HG03064 (cell line): Measurements from ENCODE around the gene RAD9A.

ENCODE experiments used
- ATAC-seq: cut with Tn5 transposase; IDR thresholded peaks from one replicate; pipeline ENCODE4 v1.9.1; 2021; ENCODE audit warnings: low read depth; ENCODE audit not compliant: unreplicated experiment

The RAD9A gene

DNA sequence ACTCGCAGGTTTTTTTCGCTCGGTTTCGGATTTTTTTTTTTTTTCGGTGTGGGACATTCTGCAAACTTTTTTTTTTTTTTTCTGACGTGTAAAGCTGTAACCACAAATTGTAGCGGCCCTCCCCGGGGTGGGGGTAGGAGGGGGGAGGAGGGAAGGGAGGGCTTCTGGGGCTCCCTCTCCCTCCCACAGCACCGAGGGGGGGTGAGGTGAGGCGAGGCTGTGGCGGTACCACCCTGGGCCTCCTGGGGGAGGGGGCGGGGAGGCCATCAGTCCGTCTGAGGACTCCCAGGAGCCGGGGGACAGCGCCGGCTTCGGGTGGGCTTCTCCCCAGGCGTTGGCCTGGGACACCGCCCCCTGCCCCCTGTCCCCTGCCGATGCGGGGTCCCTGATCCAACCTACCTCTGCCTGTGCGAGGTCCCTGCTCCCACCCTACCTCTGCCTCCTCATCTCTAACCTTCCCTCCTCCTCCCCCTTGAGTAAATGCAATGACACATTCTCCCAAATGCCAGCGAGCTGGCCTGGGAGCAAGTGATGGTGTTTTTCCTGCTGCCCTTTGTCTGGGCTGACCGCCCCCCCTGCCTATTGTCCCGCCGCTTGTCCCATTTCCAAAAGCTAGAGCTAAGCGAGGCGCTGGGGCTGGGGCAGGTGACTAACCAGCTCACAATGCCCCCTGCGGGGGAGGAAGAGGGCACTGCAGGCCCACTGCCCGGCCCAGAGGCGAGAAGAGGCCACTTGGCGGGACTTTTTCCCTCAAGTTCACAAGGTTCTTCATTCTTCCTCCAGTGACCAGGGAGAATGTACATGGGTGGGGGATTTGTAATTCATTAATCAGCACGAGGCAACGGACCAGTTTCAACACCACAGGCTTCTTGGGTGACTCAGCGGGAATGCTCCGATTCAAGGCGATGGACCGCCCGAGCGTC is 17.9 kb upstream of the RAD9A start:
- no peak for ATAC-seq

DNA sequence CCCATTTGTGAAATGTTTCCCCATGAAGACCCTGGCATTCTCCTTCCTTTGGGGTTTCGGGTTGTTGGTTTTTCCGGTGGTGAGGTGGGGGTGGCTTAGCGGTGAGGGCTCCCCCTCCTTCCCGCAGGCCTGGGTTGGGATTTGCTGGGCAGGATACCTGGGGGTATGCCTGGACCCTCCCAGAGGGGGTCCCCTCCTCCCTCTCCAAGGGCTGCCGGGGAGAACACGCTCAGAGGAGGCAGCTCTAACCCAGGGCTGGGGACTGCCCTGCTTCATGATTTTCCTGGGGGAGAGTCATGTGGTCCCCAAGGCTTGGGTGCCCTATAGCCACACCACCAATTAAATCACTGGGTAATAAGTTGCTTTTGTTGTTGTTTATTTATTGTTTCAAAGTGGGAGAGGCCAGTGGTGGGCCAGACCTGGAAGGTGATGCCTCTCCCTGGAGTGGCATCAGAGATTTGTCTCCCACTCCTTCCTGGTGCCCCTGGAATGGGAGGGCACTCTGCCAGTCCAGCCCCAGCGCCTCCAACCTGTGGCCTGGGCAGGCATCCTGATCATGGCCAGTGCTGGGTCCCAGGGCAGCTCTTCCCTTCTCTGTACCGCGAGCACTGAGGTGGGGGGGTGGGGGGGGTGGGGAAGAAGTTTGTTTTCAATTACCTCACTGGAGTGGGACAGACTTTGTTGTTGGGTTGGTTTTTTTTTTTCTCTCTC is 17.1 kb upstream of the RAD9A start:
- no peak for ATAC-seq

- no peak for ATAC-seq
Measured at GRCh38 chr11:67375320-67376055, 16.3 kb upstream of the RAD9A start.

DNA sequence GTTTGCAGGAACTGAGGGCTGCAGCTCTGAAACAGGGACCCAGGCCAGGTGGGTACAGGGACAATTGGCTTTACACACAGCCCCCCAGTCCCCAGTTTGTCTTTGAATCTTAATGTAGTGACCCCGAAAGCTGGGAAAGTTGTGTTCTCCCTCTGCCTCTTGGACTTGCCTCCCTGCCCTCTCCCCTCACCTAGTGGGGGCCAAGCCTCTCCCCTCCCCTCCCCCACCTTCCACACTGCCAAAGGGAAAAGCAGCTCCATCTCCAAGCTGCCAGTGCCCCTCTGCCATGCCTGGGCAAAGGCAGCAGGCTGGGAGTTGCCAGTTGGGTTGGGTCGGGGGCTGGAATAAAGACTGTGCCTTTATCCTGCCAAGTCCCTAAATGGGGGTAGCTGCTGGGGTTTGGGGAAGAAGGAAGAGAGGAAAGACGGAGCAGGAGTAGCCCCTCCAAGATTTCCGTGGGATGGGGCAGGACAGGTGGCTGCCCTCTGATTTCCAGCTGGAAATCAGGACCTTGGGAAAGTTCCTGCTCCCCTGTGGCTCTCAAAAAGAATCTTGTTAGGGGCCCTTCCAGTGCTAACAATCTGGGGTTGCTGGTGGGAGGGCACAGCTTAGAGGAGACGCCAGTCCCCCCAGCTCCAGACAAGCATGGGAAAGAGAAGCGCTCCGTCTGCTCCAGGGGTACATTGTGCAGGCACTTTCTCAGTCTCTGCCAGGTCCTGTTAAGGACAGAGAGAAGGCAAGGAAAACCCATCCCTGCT is 15.5 kb upstream of the RAD9A start:
- ATAC-seq, result no peak

GRCh38 chr11:67376873-67377808 is 14.6 kb upstream of the RAD9A start:
- ATAC-seq, result no peak

DNA sequence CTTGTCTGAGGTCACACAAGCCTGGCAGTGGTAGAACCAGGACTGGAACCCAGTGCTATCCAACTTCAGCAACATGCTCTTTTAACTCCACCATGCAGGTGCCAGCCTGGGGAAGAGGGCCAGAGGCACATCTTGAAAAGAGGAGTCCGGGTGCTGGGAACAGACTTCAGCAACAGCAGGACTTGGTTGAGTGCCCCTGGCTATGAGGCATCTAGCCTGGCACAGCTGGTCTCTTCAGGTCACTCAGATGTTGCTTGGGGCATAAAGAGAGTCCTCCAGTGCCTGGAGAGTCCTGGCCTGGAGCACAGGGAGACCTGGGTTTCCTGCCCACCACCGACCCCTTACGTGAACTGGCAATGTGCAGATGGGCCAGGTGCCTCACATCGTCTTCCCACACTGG is 13.2 kb upstream of the RAD9A start:
- ATAC-seq, result no peak

- ATAC-seq, result no peak
Measured at GRCh38 chr11:67379061-67380058, 12.4 kb upstream of the RAD9A start.

DNA sequence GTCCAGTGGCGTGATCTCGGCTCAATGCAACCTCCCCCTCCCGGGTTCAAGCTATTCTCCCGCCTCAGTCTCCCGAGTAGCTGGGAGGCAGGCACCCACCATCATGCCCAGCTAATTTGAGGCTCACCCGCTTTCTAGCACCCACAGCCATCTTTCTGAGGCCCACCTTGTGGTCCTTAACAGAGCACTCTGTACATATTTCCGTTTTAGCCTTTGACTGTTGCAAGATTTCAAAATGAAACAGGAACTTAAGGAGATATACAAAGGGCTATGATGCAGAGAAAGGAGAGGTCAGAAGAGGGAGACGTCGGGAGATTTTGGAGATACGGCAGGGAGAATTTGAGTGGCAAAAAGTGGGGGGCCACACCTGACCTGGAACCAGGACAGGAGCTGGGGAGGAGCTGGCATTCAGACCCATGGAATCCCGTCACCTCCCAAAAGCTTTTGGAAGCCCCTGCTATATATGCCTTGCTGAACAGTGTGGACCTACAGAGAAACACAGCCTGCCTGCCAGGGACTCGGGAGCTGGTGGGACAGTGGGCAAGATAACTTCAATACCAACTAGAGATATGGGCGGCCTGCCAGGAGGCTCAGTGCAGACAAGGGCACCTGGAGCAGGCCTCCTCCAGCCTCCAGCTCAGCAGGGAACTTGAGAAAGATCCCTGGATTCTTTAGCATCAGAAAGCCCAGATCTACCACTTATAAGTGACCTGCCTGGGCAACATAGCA is 10.4 kb upstream of the RAD9A start:
- ATAC-seq, result no peak

DNA sequence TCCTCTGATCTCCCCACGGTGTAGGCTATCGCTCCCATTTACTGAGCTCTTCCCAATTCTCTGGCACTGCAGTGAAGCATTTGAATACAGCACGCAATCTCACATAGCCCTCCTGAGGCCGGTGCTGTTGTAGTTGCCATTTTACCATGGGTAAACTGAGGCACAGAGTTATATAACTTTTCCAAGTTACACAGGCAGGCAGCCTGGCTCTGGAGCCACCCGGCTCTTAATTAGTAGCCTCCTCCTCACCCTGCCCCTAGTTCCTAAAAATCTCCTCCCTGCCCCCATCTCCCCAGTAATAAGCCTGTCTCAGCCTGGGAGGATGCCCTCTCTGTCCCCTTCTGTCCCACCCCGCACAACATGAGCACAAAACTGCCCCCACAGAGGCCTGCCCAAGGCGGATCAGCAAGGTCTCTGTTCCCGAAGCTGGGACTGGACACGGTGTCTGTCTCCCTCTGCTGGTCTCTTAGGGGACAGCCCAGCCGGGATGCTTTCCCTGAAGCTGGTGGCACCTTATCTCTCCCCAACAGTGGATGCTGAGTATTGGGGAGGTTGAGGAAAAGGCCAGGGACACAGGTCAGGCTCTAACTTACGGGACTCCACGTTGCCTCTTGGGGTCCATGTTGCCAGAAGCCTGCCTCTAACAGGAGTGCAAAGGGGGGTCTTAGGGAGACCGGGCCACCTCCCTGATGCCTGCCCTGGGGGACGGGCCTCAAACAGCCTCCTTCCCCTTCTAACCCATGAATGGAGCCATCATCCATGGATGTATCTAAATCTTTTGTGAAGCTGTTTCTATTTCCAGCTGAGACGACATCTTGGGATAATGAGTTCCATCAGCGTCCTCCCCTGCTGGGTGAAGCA is 9.3 kb upstream of the RAD9A start:
- no peak for ATAC-seq

GRCh38 chr11:67384851-67385366 is 6.9 kb upstream of the RAD9A start:
- ATAC-seq, result no peak

DNA sequence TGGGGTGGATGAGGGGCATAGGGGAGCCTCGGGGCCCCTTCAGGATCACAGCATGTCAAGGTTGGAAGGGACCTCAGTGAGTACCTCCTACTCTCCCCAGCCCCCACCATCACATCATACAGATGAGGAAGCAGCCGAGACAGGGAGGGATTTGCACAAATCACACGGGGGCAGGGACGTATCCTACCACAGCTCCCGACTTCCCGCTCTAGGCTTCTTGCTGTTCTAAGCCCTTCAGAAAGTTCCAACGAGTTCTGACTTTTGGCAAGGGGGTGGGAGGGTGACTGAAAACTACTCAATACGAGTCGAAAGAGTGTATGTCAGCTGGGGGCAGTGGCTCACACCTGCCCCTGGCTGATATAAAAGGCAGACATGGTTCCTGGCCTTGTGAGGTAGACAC is 4.7 kb upstream of the RAD9A start:
- no peak for ATAC-seq

DNA sequence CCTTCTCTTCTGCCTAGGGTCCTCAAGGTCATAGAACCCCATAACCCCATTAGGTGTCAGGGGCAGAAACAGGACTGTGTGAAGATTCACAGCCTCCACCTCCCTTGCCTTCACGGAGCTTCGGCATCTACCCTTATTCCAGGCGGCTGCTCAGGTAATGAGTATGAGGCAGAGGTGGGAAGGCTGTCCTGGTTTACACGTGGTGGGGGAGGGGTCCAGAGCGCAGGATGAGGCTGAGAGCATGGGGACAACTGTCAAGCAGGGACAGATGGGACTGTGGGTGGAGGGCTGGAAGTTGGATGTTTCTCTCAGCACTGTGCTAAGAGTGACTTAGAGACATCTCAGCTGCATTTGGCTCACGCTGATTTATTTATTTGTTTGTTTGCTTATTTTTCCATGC is 4.3 kb upstream of the RAD9A start:
- no peak for ATAC-seq

- no peak for ATAC-seq
Measured at GRCh38 chr11:67389477-67389876, 2.3 kb upstream of the RAD9A start.

DNA sequence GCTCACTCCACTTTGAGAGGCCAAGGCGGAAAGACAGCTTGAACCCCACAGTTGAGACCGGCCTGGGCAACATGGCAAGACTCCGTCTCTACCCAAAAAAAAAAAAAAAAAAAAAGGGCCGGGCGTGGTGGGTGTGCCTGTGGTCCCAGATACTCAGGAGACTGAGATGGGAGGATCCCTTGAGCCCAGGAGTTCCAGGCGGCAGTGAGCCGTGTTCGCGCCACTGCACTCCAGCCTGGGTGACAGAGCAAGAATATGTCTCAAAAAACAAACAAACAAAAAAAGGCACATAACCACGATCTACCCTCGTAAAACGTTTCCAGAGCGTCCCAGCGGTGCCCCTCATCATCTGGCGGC is 861 bp upstream of the RAD9A start:
- ATAC-seq, result no peak

- ATAC-seq, result no peak
Measured at GRCh38 chr11:67392183-67392715, 463 bp downstream of the RAD9A start.

DNA sequence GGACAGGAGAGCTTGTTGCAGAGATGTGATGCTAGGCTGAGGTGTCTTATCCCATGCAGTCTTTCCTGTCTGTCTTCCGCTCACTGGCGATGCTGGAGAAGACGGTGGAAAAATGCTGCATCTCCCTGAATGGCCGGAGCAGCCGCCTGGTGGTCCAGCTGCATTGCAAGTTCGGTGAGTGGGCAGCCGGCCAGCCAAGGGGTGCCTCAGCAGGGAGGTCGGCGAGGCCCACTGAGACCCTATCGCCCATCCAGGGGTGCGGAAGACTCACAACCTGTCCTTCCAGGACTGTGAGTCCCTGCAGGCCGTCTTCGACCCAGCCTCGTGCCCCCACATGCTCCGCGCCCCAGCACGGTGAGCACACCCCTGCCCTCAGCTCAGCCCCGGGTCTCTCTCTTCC is 1.7 kb downstream of the RAD9A start:
- ATAC-seq, result no peak
